HG03159 (cell line): Measurements from ENCODE around the gene SLC26A9.

ENCODE experiments used
- ATAC-seq: cut with Tn5 transposase; IDR thresholded peaks from one replicate; pipeline ENCODE4 v1.9.1; 2021; ENCODE audit warnings: mild to moderate bottlenecking, moderate library complexity; ENCODE audit not compliant: unreplicated experiment

The SLC26A9 gene

GRCh38 chr1:205943245-205943644 is at the start of gene SLC26A9:
Gene SLC26A9, minus strand, starts transcription at chr1:205943456. Its CDS starts 7,636 bp downstream, at chr1:205935820.
- no peak for ATAC-seq

- no peak for ATAC-seq
Measured at GRCh38 chr1:205992218-205992882, 49.1 kb upstream of the SLC26A9 start.

- ATAC-seq: no peak
Measured at GRCh38 chr1:205991237-205991636, 48.0 kb upstream of the SLC26A9 start.

GRCh38 chr1:205990226-205990625 is 47.0 kb upstream of the SLC26A9 start:
- no peak for ATAC-seq

- no peak for ATAC-seq
Measured at GRCh38 chr1:205989786-205990185, 46.5 kb upstream of the SLC26A9 start.

GRCh38 chr1:205988585-205988995 is 45.3 kb upstream of the SLC26A9 start:
- ATAC-seq: no peak

- ATAC-seq: no peak
Measured at GRCh38 chr1:205986861-205987260, 43.6 kb upstream of the SLC26A9 start.

- no peak for ATAC-seq
Measured at GRCh38 chr1:205986292-205986691, 43.0 kb upstream of the SLC26A9 start.

GRCh38 chr1:205985330-205986005 is 42.2 kb upstream of the SLC26A9 start:
- ATAC-seq: no peak

- ATAC-seq: no peak
Measured at GRCh38 chr1:205983925-205984725, 40.9 kb upstream of the SLC26A9 start.

- ATAC-seq: no peak
Measured at GRCh38 chr1:205981257-205981656, 38.0 kb upstream of the SLC26A9 start.

GRCh38 chr1:205980237-205980870 is 37.1 kb upstream of the SLC26A9 start:
- no peak for ATAC-seq

GRCh38 chr1:205979301-205979700 is 36.0 kb upstream of the SLC26A9 start:
- no peak for ATAC-seq

- no peak for ATAC-seq
Measured at GRCh38 chr1:205978676-205979075, 35.4 kb upstream of the SLC26A9 start.

- no peak for ATAC-seq
Measured at GRCh38 chr1:205977402-205978014, 34.3 kb upstream of the SLC26A9 start.

- ATAC-seq: no peak
Measured at GRCh38 chr1:205976708-205977401, 33.6 kb upstream of the SLC26A9 start.

- no peak for ATAC-seq
Measured at GRCh38 chr1:205976036-205976435, 32.8 kb upstream of the SLC26A9 start.

GRCh38 chr1:205975387-205975998 is 32.2 kb upstream of the SLC26A9 start:
- ATAC-seq: no peak

GRCh38 chr1:205974712-205975111 is 31.5 kb upstream of the SLC26A9 start:
- no peak for ATAC-seq
